Measurements from ENCODE around the gene DBH.

Gene DBH

DNA sequence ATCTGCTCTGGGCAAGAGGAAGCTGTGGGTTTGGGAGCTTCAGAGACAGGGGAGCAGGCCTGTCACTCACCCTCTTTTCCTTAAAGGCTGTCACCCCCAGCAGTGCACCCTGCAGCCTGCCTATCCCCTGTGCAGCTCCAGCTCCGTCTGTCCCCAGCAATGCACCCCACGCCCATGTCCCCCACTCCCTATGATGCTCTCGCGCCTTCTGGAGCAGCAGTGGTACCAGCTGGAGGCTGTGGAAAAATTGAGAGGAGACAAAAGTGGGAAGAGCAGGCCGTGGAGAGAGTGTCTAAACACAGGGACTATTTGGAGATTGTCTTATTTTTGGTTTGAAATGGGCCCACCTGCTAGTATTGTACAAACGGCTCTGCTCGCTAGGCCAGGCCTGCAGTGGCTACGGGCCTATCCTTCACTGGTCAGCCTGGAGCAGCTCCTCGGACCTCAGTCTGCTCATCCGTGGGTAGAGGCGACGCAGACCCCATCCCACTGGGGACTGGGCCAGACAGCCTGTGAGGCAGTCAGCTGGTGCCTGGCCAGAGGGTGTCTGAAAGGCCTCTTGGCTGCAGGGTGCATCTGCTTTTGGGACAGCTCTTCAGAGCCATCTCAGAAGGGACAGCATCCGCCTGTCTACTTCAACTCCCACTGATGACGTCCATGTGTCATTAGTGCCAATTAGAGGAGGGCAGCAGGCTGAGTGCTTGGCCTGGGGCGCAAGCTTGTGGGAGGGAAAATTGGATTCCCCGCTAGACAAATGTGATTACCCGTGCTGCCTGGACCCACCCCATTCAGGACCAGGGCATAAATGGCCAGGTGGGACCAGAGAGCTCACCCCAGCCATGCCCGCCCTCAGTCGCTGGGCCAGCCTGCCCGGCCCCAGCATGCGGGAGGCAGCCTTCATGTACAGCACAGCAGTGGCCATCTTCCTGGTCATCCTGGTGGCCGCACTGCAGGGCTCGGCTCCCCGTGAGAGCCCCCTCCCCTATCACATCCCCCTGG is at the start of gene DBH:
Gene DBH (plus strand): TSS at position 831 of the 999 bp plus-strand sequence. CDS start 9 bp downstream, at position 840.
- DNase-seq (ENCODE audit: low read depth in 2 of 2, low spot score in 1 of 2), result no peak

DNA sequence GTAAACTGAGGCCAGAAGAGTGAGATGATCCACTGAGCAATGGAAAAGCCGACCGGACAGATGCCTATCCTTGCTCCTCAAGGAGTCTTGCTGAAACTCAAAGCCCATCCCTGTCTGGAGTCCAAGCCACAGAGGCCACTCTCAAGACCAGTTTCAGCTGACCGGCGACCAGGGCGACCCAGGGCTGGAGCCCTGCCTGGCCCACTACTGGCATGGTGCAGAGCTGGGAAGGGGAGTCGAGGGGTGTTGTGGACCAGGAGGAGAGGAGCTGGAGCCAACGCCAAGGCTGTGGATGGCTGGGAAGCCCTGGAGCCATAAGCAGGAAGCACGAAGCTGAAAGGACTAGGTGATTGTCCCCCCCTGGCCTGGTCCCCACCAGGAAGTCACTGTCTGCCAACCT is 49.1 kb upstream of the DBH start:
- DNase-seq (ENCODE audit: low read depth in 2 of 2, low spot score in 1 of 2), result no peak

DNA sequence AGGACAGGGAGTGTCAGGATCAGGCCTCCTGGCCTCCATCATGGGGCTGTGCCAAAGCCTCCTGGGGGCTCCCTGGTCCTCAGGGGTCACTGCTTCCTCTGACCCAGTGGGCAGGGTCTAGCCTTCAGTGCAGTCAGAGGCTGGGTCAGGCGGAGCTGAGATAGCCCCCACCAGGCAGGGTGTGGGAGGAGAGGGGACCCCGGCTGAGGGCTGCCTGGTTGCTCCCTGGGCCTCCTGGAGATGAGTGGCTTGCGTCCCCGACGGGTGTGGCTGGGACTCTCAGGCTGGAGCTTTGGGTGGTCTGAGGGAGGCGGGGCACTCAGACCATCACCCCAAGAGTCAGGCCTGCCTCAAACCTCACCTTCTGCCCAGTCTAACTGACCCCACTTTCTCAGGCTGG is 48.7 kb upstream of the DBH start:
- DNase-seq (ENCODE audit: low read depth in 2 of 2, low spot score in 1 of 2), result no peak

DNA sequence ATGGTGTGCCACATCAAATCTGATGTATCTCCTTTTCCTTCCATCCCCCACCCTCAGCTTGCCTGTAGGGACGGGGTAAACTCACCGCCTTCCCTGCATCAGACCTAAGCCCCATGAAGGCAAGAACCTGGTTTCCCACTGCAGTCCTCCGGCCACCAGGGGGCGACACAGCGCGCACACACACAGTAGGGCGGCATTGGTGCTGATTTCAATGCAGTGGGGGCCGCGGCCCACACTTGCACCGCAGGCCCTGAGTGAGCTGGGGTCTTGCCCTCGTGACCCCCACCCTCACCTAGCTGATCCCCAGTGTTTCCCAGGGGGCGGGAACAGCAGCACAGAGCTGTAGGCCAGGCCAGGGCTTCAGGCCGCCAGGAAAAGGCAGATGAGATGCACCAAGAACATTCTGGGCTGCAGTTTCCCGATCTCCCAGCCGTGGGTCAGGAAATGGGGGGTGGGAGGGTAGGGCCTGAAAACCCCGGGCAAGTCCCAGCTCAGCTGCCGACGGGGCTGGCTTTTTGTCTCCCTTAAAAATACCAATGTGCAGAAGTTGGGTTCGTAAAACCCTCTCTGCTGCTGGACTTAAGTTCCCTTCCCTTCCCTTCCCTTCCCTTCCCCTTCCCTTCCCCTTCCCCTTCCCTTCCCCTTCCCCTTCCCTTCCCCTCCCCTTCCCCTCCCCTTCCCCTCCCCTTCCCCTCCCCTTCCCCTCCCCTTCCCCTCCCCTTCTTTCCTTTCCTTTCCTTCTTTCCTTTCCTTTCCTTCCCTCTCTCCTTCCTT is 46.5 kb upstream of the DBH start:
- no peak for DNase-seq (ENCODE audit: low read depth in 2 of 2, low spot score in 1 of 2)

DNA sequence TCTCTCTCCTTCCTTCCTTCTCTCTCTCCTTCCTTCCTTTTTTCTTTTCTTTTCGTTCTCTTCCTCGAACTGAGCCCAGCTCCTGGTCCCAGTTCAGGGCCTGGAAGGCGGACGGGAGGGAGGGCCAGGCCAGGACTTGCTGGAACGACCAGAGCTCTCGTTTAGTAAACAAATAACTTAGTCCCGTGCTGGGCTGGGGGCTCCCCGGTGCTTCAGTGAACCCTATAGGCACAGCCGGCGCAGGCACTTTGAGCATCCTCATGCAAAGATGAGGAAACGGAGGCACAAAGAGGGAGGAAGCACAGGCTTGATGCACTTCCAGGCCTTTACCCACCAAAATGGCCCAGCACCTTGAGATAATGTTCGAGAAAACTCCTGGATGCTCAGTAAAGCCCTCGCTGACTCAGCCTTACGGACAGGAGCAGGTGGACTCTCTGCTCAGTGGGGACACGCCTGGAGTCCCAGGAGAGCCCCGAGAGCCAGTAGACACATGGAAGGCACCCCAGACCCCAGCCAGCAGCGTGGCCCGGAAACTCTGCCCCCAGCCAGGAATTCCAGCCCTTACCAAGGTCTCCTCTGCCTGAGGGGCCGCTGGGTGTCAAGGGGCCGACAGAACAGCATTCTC is 45.8 kb upstream of the DBH start:
- DNase-seq (ENCODE audit: low read depth in 2 of 2, low spot score in 1 of 2), result no peak

DNA sequence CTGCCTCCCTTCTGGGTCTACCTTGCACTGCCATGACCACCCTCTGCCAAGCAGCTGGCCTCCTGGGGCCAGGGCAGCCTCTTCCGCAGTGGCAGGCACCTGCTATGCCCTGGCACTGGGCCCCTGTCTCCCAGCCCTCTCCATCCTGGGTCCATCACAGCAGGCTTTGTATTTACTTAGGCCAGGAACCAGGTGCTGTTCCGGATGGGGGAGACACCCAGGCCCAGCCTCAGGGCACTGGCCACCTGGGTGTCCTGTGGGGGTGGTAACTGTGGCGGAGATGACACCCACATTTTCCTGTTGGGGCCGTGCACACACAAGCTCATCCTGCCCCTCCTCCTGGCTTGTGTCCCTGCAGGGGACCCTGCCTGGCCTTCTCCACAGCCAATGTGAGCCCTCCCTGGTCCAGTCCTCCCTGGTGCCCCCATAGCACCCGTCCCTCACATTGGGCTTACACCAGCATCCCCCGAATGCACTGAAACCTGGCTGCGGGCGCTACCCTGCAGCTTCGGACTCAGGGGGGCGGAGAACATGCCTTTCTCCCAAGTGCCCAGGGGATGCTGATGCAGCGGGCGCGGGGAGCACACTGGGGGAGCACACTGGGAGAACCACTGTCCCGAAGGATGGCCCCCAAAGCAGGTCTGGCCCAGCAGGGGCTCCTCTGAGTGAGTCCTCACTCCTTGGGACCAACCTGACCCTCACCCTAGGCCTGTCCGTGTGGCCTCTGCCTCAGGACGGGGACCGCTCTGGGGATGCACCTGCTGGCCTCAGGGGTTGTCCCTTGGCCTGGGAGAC is 44.9 kb upstream of the DBH start:
- DNase-seq (ENCODE audit: low read depth in 2 of 2, low spot score in 1 of 2), result no peak

DNA sequence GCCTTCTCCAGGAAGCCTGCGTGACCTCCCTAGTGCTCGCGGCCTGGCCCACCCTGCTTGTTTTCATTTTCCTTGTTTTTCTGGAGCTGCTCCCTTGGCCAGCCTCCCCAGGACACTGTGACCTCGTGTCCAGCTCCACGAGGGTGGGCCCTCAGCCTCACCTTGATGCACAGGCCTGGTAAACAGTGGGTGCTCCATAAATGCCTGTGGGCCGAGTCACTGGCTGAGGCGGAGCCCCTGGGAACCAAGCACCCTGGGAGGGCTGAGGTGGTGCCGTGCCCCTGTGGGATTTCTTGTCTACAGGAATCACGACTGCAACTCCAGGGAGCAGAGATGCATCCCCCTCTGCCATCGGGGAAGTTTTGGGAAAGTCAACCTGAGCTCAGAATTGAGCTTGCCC is 44.2 kb upstream of the DBH start:
- DNase-seq (ENCODE audit: low read depth in 2 of 2, low spot score in 1 of 2), result no peak

DNA sequence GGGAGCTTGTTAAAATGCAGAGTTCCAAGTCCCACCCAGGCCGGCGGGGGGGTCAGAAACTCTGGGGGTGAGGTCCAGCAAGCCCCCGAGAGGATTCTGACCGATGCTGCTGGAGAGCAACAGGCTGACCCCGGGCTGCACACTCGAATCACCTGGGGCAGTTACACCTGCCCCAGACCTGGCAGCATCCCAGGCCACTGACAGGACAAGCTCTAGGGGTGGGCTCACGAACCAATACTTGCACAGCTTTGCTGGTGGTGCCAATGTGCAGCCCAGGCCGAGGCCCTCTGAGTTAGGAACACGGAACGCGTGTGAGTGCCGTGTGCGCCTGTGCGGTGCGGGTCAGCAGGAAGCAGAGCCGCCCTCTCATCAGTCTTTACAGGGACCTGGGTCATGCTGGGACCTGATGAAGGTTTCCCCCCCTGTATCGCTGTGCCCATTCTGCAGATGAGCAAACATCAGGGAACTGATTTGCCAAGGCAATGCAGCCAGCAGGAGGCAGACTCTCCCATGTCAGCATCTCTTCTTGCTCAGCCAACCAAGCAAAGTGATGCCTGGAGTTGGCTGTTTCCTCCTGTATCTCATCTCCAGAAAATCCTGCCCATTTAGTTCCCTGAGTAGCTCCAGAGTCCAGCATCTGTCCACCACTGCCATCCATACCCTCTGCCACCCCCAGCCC is 43.3 kb upstream of the DBH start:
- no peak for DNase-seq (ENCODE audit: low read depth in 2 of 2, low spot score in 1 of 2)

DNA sequence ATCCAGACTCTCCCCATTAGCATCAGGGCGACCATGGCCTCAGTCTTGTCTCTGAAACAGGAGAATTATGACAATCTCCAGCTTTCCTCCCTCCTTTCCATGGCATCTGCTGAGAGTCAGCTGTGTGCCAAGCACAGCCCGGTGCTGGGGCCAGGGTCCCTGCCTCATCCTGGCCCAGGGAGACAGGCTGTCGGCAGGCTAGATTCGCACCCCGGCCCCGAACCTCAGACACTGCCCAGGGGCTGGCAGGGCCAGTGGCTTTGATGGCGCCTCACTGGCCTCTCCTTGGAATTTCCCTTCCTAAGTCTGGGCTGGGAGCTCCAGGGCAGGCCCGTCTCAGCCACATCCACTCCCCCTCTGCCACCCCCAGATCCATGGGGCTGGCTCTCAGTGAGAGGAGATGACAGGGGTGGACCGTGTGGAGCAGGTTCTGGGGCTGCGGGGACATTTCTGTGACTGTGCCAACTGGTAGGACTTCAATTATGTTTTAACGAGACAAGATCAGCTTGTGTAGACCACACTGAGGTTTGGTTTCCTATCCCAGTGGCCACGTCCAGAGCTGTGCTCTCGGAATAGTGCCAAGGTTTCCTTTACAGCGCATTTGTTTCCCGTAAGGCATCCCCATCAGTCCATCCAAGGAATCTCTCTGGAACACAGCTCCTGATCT is 42.4 kb upstream of the DBH start:
- no peak for DNase-seq (ENCODE audit: low read depth in 2 of 2, low spot score in 1 of 2)

DNA sequence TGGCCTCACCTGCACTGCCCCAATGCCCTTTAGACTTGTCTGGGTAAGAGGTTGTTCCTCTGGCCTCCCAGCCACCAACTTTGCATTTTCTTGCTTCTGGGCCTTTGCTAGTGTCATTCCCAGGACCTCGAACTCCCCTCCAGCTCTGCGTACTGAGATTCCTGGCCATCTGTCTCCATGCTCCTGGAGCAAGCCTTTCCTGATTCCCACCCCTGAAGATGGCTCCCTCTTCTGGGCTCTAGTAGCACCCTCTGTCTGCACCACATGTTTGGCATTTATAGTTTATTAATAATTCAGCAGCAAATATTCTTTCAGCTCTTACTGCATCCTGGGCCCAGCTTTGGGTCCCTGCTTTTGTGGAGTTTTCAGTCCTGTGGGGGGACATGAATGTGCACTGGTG is 41.9 kb upstream of the DBH start:
- no peak for DNase-seq (ENCODE audit: low read depth in 2 of 2, low spot score in 1 of 2)

DNA sequence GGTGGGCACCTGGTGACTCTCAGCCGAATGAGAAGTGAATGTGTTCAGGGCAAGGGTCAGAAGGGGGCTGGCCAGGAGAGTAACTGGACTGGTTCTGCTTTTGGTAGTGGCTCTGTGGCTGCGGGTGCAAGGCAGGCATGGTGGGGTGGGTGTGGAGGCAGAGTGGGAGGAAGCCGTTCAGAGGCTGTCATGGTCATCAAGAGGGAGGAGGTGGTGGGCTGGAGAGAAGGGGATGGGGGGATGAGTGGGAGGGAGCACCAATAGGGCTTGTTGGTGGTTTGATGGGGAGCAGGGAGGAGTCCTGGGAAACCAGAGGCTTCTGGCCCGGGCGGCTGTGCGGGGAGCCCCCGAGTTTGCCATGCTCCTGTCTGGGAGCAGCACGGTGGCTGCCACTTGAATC is 40.3 kb upstream of the DBH start:
- DNase-seq (ENCODE audit: low read depth in 2 of 2, low spot score in 1 of 2), result no peak

DNA sequence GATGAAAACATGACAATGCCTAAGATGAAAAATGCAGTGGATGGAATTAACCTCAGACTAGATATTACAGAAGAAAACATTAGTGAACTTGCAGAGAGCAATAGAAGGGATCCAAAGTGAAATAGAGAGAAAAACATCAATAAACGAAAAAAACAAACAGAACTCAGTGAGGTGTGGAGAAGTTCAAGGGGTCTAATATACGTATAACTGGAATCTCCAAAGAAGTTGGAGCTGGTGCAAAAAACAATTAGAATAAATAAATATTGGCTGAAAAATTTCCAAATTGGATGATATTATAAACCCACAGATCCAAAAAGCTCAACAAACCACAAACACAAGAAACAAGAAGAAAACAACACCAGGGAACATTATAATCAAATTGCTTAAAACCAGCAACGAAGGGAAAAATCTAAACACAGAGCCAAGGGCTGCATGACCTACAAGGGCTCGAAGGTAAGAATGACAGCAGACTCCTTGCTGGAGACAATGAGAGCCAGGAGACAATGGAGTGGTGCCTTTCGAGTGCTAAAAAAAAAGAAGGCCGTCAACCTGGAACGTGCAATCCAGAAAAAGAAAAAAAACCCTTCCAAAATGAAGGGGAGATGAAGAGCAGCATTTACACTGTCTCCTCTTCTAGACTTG is 38.7 kb upstream of the DBH start:
- no peak for DNase-seq (ENCODE audit: low read depth in 2 of 2, low spot score in 1 of 2)

DNA sequence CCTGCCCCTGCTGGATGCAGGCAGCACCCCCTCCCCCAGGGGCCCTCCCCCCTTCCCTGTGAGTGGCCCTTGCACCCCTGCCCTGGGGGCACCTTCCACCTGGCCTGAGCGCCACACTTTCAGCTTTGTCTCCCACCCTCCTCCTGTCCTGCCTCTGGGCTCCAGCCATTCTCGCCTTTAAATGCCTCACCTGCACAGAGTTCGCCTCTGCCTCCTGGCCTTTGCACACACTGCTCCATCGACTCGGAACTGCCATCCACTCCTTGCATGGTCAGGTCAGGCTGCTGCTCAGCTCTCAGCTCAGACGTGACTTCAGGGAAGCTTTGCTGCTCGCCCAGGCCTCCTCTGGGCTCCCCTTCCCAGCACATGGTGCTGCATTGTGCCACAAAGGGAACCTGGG is 37.2 kb upstream of the DBH start:
- DNase-seq (ENCODE audit: low read depth in 2 of 2, low spot score in 1 of 2), result no peak

DNA sequence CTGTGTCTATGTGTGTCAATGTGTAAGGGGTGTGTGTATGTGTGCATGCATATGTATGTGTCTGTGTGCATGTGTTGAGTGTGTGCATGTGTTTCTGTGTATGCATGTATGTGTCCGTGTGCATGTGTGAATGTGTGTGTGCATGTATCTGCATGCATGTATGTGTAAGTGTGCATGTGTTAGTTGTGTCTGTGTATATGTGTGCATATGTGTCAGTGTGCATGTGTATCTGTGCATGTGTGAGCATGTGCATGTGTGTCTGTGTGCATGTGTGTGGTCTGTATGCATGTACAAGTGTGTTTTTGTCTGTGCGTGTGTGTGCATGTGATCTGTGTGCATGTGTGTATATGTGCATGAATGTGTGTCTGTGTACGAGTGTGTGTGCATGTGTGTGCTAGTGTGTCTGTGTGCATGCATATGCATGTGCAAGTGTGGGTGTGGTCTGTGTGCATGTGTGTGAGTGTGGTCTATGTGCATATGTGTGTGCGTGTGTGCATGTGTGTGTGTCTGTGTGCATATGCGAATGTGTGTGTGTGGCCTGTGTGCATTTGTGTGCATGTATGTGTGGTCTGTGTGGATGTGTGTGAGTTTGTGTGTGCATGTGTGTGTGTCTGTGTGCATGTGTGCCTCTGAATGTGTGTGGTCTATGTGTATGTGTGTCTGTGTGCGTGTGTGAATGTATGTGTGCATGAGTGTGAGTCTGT is 36.5 kb upstream of the DBH start:
- DNase-seq (ENCODE audit: low read depth in 2 of 2, low spot score in 1 of 2), result no peak

DNA sequence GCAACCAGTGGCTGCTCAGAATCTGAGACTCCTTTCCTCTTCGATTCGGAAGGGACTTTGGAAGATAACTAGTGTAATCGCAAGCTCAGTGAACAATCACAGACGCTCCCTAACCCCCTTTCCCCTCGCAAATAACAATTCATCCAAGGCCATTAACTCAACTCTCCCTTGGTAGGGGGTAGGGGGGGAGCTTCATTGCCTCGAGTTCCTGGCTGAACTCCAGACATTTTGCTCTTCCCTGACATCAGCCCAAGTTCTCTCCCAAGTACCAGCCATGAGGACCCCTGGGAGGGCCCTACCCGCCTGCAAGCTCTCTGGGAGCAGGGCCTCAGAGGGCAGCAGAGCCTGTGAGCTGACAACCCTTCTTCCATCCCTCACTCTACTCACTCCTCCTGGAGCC is 35.4 kb upstream of the DBH start:
- no peak for DNase-seq (ENCODE audit: low read depth in 2 of 2, low spot score in 1 of 2)

DNA sequence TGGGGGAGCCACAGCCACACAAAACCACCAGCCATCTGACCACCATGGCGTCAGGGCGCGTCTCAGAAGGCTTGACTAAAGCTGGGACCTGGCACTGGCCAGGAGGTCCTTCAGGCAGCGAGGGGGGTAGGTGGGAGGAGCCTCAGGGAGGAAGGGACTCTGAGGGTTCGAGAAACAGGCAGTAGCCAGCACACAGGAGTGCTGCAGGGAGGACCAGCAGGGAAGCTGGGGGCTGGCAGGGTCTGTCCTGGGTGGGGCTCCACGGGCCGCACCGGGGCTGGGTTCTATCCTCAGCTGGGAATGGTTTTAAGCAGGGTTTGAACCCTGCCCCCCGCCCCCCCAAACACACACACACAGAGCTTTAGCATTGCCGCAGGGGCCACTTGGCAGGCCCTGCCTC is 34.4 kb upstream of the DBH start:
- no peak for DNase-seq (ENCODE audit: low read depth in 2 of 2, low spot score in 1 of 2)

DNA sequence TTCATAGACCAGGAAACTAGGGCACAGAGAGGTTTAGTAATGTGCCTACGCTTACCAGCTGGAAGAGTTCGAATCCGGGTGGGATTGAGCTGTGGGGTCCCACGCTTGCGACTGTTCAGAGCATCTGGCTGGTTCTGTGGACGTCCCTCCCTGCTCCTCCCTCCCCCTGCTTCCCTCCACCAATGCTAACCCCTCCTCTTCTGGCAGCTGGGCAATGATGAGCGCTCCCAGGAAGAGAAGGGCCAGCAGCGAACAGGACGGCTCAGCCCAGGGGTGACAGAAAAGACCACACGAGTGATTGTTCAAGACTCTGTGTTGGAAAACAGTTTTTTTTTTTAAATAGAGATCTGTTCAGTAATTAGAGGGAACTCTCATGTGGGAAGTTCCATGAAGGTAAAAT is 33.9 kb upstream of the DBH start:
- no peak for DNase-seq (ENCODE audit: low read depth in 2 of 2, low spot score in 1 of 2)

DNA sequence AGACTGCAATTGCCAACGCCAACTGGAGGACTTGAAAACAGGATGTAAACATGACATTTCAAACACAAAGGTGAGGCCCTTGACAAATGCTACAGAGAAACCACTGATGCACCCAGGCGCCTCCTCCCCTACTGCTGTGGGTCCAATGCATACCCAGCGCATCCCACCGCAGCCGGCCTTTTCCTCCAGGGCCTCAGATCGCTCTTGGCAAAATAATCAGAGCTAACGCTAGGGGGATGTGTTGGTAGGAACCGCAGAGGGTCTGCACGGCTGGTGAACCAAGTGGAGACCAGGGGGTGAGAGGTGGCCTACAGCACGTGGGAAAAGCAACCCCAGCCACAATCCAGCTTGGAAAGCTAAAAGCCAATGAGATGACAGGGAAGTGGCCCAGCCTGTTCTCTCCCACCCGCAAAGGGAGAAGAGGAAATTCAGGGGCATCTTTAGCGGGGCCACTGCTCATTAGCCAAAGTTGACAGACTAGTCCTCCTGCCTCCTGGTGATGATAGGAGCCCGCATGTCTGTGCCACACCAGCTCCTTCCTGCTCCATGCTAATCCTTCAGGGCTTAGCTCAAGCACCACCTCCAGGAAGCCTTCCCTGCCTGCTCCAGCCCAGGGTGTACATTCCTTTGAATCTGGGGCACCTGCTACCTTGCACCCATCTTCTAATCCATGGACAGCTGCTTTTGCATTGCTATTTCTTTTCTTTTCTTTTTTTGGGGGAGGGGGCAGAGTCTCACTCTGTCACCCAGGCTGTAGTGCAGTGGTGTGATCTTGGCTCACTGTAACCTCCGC is 32.8 kb upstream of the DBH start:
- DNase-seq (ENCODE audit: low read depth in 2 of 2, low spot score in 1 of 2), result no peak

Data from stimulated activated CD8-positive, alpha-beta memory T cell treated with anti-CD3 and anti-CD28 coated beads, Interleukin-4, amount 100 ng/mL, for 4 hours (primary cell).